GM12891 (cell line): ENCODE data around the gene GHRL.

ENCODE experiments used
- DNase-seq: peaks from one replicate; pipeline ENCODE4 v3.0.0; 2011; ENCODE audit warnings: low spot score; ENCODE audit not compliant: insufficient read length
- FAIRE-seq: peaks from 2 replicates; lab custom pipeline; 2011; peaks lifted over from hg19 to GRCh38; lab: Jason Lieb, UNC
- PAX5 ChIP-seq: IDR thresholded peaks from 2 replicates; pipeline ENCODE4 v1.6.1; 2011; ENCODE audit warnings: low read length, moderate library complexity, mild to moderate bottlenecking; ENCODE audit not compliant: insufficient read depth, severe bottlenecking
- POLR2A ChIP-seq: IDR thresholded peaks from 2 replicates; pipeline ENCODE4 v1.6.1; 2011; ENCODE audit warnings: low read depth, low read length, control low read depth
- POLR2AphosphoS5 ChIP-seq: IDR thresholded peaks from 2 replicates; pipeline ENCODE4 v1.6.1; 2011; ENCODE audit warnings: low read depth, low read length, control low read depth
- POU2F2 ChIP-seq: IDR thresholded peaks from 2 replicates; pipeline ENCODE4 v1.6.1; 2011; ENCODE audit warnings: low read depth, mild to moderate bottlenecking, control low read depth, low read length, moderate library complexity
- SPI1 ChIP-seq: IDR thresholded peaks from 2 replicates; pipeline ENCODE4 v1.6.1; 2011; ENCODE audit warnings: low read depth, low read length, control low read depth
- TAF1 ChIP-seq: IDR thresholded peaks from 2 replicates; pipeline ENCODE4 v1.6.1; 2011; ENCODE audit warnings: low read depth, low read length, control low read depth

GHRL gene

GRCh38 chr3:10265833-10266232 is 26.9 kb downstream of the GHRL start:
- no peak for DNase-seq
- FAIRE-seq, result no peak
- TF ChIP-seq PAX5 (no peak), SPI1 (no peak), TAF1 (no peak), POU2F2 (no peak), POLR2A (no peak)

GRCh38 chr3:10263646-10264363 is 28.9 kb downstream of the GHRL start:
- FAIRE-seq, result no peak
- TF ChIP-seq TAF1 (no peak), POU2F2 (no peak), POLR2A (no peak), PAX5 (no peak), POLR2AphosphoS5 (no peak), SPI1 (no peak)
- DNase-seq, result no peak

GRCh38 chr3:10262027-10262426 is 30.7 kb downstream of the GHRL start:
- DNase-seq (no peak), FAIRE-seq (no peak)
- TF ChIP-seq POLR2AphosphoS5 (no peak), POLR2A (no peak), POU2F2 (no peak), PAX5 (no peak)

GRCh38 chr3:10260211-10260701 is 32.5 kb downstream of the GHRL start:
- DNase-seq (no peak), FAIRE-seq (no peak)
- TF ChIP-seq POU2F2 (no peak), POLR2A (no peak), PAX5 (no peak), POLR2AphosphoS5 (no peak), SPI1 (no peak), TAF1 (no peak)

- DNase-seq, result no peak
- TF ChIP-seq TAF1, result no peak
- TF ChIP-seq SPI1, result no peak
- no peak for TF ChIP-seq POLR2AphosphoS5
- FAIRE-seq, result no peak
These were observed 32.9 kb downstream of the GHRL start for GRCh38 chr3:10259798-10260197.

- FAIRE-seq (no peak), DNase-seq (no peak)
- TF ChIP-seq TAF1, result no peak
- TF ChIP-seq POU2F2, result no peak
- TF ChIP-seq PAX5, result no peak
- no peak for TF ChIP-seq POLR2AphosphoS5
These were observed 33.7 kb downstream of the GHRL start for GRCh38 chr3:10259036-10259435.

GRCh38 chr3:10255835-10256234 is 36.9 kb downstream of the GHRL start:
- no peak for FAIRE-seq
- TF ChIP-seq TAF1, result no peak
- TF ChIP-seq POU2F2, result no peak
- no peak for TF ChIP-seq SPI1
- TF ChIP-seq PAX5, result no peak
- no peak for TF ChIP-seq POLR2AphosphoS5
- no peak for TF ChIP-seq POLR2A

GRCh38 chr3:10253731-10254130 is 39.0 kb downstream of the GHRL start:
- TF ChIP-seq POLR2A, result no peak
- no peak for TF ChIP-seq SPI1
- TF ChIP-seq TAF1, result no peak
- no peak for TF ChIP-seq POU2F2
- DNase-seq (no peak), FAIRE-seq (no peak)

More at GRCh38 chr3:10255835-10256234, 36.9 kb downstream of the GHRL start:
- no peak for DNase-seq

GRCh38 chr3:10251006-10251405 is 41.7 kb downstream of the GHRL start:
- no peak for DNase-seq
- no peak for FAIRE-seq
- TF ChIP-seq POLR2AphosphoS5 (no peak), POU2F2 (no peak), PAX5 (no peak), POLR2A (no peak), TAF1 (no peak), SPI1 (no peak)

GRCh38 chr3:10249833-10250232 is 42.9 kb downstream of the GHRL start:
- TF ChIP-seq SPI1 (no peak), TAF1 (no peak)
- FAIRE-seq (no peak), DNase-seq (no peak)
